Camera-type eye (tissue), 1 donor: ENCODE results near the gene ZNF527. TPM values are rescaled to one million over a fixed set of nuclear protein-coding genes. Genes with fewer than 3 reads are reported as not detected.

Experiments
- total RNA-seq: library from RNA; depleted of rRNA; stranded (reverse); fragments of >200 nt; gene quantifications from one replicate; pipeline ENCODE4 v1.2.3, GENCODE V29; 2014

The ZNF527 gene
- total RNA-seq, result 25.1 TPM

GRCh38 chr19:37370880-37371661 is at the start of gene ZNF527:
TSS of gene ZNF527 (plus strand) at chr19:37371099. CDS start at chr19:37374199, 3,100 bp downstream.

Other genes with a start within 250 kb of the ZNF527 start
- 21.9 TPM for gene ZNF585A, start 198.4 kb upstream of the ZNF527 start, total RNA-seq
- gene ZNF585B, start 160.6 kb upstream of the ZNF527 start, total RNA-seq, result 34.1 TPM
- gene ZNF383, start 152.9 kb upstream of the ZNF527 start, total RNA-seq, result 21.6 TPM
- 19.5 TPM for gene ZNF569, start 96.3 kb downstream of the ZNF527 start, total RNA-seq
- 19.8 TPM for gene ZNF570, start 98.3 kb downstream of the ZNF527 start, total RNA-seq
- 29.5 TPM for gene ZNF793, start 135.8 kb downstream of the ZNF527 start, total RNA-seq
- 31.7 TPM for gene ZNF571, start 223.7 kb downstream of the ZNF527 start, total RNA-seq
- gene ZNF540, start 223.8 kb downstream of the ZNF527 start, total RNA-seq, result 15.2 TPM